ENCODE data around the gene KLF3. TPM values are rescaled to one million over a fixed set of nuclear protein-coding genes. Genes with fewer than 3 reads are reported as not detected.
A peak's percentile ranks its signal among the peaks of the same experiment; 100 is the strongest.

The KLF3 gene
- total RNA-seq, 1 experiment from 2014 or later, result 29.0 TPM

DNA sequence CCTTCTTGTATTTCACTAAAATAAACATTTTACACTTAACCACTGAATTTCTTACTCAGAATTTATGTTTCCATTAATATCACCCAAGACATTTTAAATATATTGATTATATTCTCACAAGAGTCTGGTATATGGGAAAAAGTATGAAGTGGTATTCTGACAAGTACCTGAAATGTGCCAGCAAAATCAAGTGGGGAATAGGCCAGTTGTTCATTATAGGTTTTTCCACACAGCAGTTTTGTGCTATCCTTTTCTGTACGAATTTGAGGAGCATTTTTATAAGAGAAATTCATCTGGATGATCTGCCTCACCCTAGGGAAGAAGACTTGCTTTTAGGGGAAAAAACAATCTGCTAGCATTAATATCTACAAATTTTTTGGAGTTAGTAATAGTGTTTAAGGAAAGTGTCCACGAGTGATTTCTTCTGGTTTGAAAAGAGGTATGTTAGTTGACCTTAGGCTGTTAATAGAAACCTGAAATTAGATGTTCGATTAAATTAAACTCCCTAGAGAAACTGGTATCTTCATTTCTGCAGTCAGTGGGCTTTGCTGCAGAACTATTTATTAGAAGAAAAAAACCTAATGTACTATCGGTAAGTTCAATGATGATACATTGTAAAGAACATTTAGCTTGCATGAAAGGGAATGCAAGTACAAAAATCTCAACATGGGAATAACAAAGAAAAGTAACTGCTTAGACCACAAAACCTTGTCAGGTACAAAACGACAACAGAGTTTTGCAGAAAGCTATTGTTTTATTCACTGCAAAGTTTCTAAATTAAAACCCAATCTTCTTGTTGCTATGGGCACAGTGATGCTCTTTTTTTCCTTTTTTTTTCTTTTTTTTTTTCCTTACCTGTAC lies 1.8 kb downstream of the KLF3 start:
- H3K9ac ChIP-seq (ENCODE audit: extremely low read depth, insufficient read length, low read length), result peak overlapping the region; percentile 86
- no peak overlapping the region for H4K5ac ChIP-seq (ENCODE audit: insufficient read length, low read depth, low read length)
- H2BK120ac ChIP-seq (ENCODE audit: low read depth, low read length, poor library complexity, severe bottlenecking), result no peak overlapping the region
- Mint-ChIP-seq H3K36me3 (ENCODE audit: insufficient read depth in 1 of 3, low read depth in 3 of 3) (peaks cover 3 to 6% (median 5%) of the 10 kb centered on the region in 3 experiments; a peak in 6 of 7 replicates), H3K4me3 (peak overlapping the region; percentile 95 to 98), H3K27me3 (ENCODE audit: low read depth) (peaks cover 18% of the 10 kb centered on the region), H3K27ac (peak overlapping the region; percentile 98 to 99 (median 99); a peak in 5 of 7 replicates), H3K4me1 (peaks cover 52 to 61% of the 10 kb centered on the region in 2 experiments), H3K9me3 (peaks cover 0 to 2% of the 10 kb centered on the region in 2 experiments; a peak in 1 of 5 replicates)
- peaks cover 6% of the 10 kb centered on the region; the same call in 1 of the 2 replicates for H3K79me2 ChIP-seq (ENCODE audit: insufficient read depth, low read length)
- H3K23ac ChIP-seq (ENCODE audit: insufficient read length, low read depth, low read length), result no peak overlapping the region
- no peaks in the 10 kb centered on the region for H4K20me1 ChIP-seq (ENCODE audit: control insufficient read depth, insufficient read depth, insufficient read length)
- H4K8ac ChIP-seq (replicated peaks; ENCODE audit: insufficient read length, low read depth, low read length), result no peak overlapping the region
- no peak overlapping the region for H2BK20ac ChIP-seq (ENCODE audit: low read depth, low read length, poor library complexity, severe bottlenecking)
- H4K91ac ChIP-seq (ENCODE audit: insufficient read length, low read depth, low read length), result no peak overlapping the region
- H3K56ac ChIP-seq (ENCODE audit: insufficient read length, low read depth, low read length), result no peak overlapping the region
- peaks cover 10% of the 10 kb centered on the region for H3K23me2 ChIP-seq (ENCODE audit: insufficient read length, low read depth, low read length, poor library complexity, severe bottlenecking)
- H2BK12ac ChIP-seq (ENCODE audit: insufficient read length, low read depth, low read length), result no peak overlapping the region
- H3K4me2 ChIP-seq (ENCODE audit: insufficient read depth, insufficient read length, low read length), result peak overlapping the region; percentile 27
- no peak overlapping the region for H2BK5ac ChIP-seq (ENCODE audit: insufficient read length, low read length)
- TF ChIP-seq, protein P1, sequence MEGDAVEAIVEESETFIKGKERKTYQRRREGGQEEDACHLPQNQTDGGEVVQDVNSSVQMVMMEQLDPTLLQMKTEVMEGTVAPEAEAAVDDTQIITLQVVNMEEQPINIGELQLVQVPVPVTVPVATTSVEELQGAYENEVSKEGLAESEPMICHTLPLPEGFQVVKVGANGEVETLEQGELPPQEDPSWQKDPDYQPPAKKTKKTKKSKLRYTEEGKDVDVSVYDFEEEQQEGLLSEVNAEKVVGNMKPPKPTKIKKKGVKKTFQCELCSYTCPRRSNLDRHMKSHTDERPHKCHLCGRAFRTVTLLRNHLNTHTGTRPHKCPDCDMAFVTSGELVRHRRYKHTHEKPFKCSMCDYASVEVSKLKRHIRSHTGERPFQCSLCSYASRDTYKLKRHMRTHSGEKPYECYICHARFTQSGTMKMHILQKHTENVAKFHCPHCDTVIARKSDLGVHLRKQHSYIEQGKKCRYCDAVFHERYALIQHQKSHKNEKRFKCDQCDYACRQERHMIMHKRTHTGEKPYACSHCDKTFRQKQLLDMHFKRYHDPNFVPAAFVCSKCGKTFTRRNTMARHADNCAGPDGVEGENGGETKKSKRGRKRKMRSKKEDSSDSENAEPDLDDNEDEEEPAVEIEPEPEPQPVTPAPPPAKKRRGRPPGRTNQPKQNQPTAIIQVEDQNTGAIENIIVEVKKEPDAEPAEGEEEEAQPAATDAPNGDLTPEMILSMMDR (conservative IDR thresholded peaks at IDR 0.05), result no peak
- no peak overlapping the region for H3K18ac ChIP-seq (ENCODE audit: insufficient read length, low read depth, low read length)
- H3K4ac ChIP-seq (ENCODE audit: low read depth, low read length), result no peak overlapping the region
- no peak for DNase-seq
- H3K4me1 ChIP-seq (ENCODE audit: insufficient read depth, low read length), result peaks cover 4% of the 10 kb centered on the region; the same call in 1 of the 2 replicates
- H2AFZ ChIP-seq (ENCODE audit: low read length), result no peak overlapping the region
- peaks cover 2% of the 10 kb centered on the region; the same call in 1 of the 2 replicates for H3K27me3 ChIP-seq (ENCODE audit: insufficient read depth, low read length)
- no peaks in the 10 kb centered on the region for H3K79me1 ChIP-seq (ENCODE audit: insufficient read depth, low read depth, low read length, poor library complexity, severe bottlenecking)
- no CpG with 5 or more reads among the region's 5 CpGs for WGBS (ENCODE audit: extremely low coverage, insufficient read length, low lambda C conversion rate)
- H2BK15ac ChIP-seq (ENCODE audit: low read depth, low read length), result no peak overlapping the region
- H3T11ph ChIP-seq (ENCODE audit: low read length), result no peak overlapping the region
- H3K14ac ChIP-seq (ENCODE audit: insufficient read depth, low read length), result no peak overlapping the region
- H3K9me3 ChIP-seq (ENCODE audit: control insufficient read depth, low read depth, low read length), result no peaks in the 10 kb centered on the region
- H3K27ac ChIP-seq (ENCODE audit: insufficient read length, low read depth, low read length), result no peak overlapping the region
- H2AK5ac ChIP-seq (ENCODE audit: insufficient read length, low read length), result no peak overlapping the region
